HL-60/S4 (cell line): ENCODE results near the gene FSTL1.

Experiments used
- in situ Hi-C: fragments of 300-500 bp; cut with MboI; formaldehyde crosslinking; loops from 2 replicates; pipeline ENCODE4 v1.14.3; 2022; ENCODE audit warnings: low sequenced_read_pairs

Gene FSTL1

GRCh38 chr3:120368172-120368571 is 82.6 kb downstream of the FSTL1 start:
- in situ Hi-C loops = no loop called here

- in situ Hi-C loops = no loop called here
Measured at GRCh38 chr3:120364821-120365220, 86.0 kb downstream of the FSTL1 start.

- in situ Hi-C loops = no loop called here
Measured at GRCh38 chr3:120364101-120364500, 86.7 kb downstream of the FSTL1 start.

GRCh38 chr3:120357807-120358206 is 93.0 kb downstream of the FSTL1 start:
- in situ Hi-C loops = no loop called here

GRCh38 chr3:120355486-120355885 is 95.3 kb downstream of the FSTL1 start:
- in situ Hi-C loops = no loop called here

- in situ Hi-C loops = no loop called here
Measured at GRCh38 chr3:120353463-120353862, 97.3 kb downstream of the FSTL1 start.

- in situ Hi-C loops = no loop called here
Measured at GRCh38 chr3:120352017-120352416, 98.8 kb downstream of the FSTL1 start.

GRCh38 chr3:120350401-120350941 is 100.3 kb downstream of the FSTL1 start:
- in situ Hi-C loops = no loop called here

- in situ Hi-C loops = no loop called here
Measured at GRCh38 chr3:120349855-120350125, 101.0 kb downstream of the FSTL1 start.

- in situ Hi-C loops = no loop called here
Measured at GRCh38 chr3:120348991-120349854, 101.6 kb downstream of the FSTL1 start, which contains the start of gene LRRC58. Gene LRRC58, minus strand, starts transcription at chr3:120349354. Its CDS starts 111 bp downstream, at chr3:120349243.

- in situ Hi-C loops = no loop called here
Measured at GRCh38 chr3:120348065-120348990, 102.5 kb downstream of the FSTL1 start.

GRCh38 chr3:120344349-120344748 is 106.4 kb downstream of the FSTL1 start:
- in situ Hi-C loops = no loop called here
